Adipose tissue (tissue), 3 donors: Measurements from ENCODE around the gene SETBP1. TPM values are rescaled to one million over a fixed set of nuclear protein-coding genes. Genes with fewer than 3 reads are reported as not detected.

Experiments
- H3K27ac ChIP-seq: one replicate; pipeline ENCODE4 v1.5.1; 2013; ENCODE audit warnings: low read depth, low read length
- WGBS, 3 donors: extraction: QIAGEN DNeasy Blood & Tissue Kit; methylation state at CpG; one replicate each; pipeline ENCODE4 v1.1.7; 2013; 5-methylcytosine and 5-hydroxymethylcytosine counted together
- polyA plus RNA-seq, 3 donors: library from polyadenylated mRNA; stranded (reverse); fragments of 200-250 nt; gene quantifications; one replicate each; pipeline ENCODE4 v1.2.3, GENCODE V29; 2013
- donor health status: healthy with polysubstance abuse.
- donor health status: Bipolar disorder and iron deficiency.
- donor health status: healthy.

SETBP1 gene
- polyA plus RNA-seq, 3 donors, result 2.3 to 5.6 (median 2.7) TPM

GRCh38 chr18:44862112-44862511 lies 181.4 kb downstream of the SETBP1 start:
- no peak overlapping the region for H3K27ac ChIP-seq
- 96 to 100% (median 97%) methylated on average over 3 of the region's 3 CpGs for WGBS, 3 donors

DNA sequence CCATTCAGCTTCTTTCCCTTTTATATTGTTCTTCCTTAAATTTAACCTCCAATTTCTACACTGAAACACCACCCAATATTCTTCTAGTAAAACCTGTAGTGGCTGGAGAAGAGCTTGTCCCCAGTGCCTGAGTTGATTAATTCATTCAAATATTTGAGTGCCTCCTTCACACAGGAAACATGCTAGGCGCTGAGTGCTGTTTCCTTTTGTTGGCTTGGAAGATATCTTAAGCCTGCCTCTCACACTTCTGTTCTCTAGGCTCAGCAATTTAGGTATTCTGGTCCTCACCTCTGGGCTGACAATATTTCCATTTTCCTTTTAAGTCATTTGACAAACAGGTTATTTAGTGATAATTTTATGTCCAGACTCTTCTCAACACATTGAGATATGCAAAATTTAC lies 185.4 kb downstream of the SETBP1 start:
- no peak overlapping the region for H3K27ac ChIP-seq
- WGBS, 3 donors, result 79 to 88% (median 79%) methylated on average over 1 of the region's 1 CpG

GRCh38 chr18:44869533-44869932 lies 188.8 kb downstream of the SETBP1 start:
- no peak overlapping the region for H3K27ac ChIP-seq
- 64 to 72% (median 67%) methylated on average over 4 of the region's 4 CpGs for WGBS, 3 donors

- WGBS, 3 donors, result 60 to 92% (median 83%) methylated on average over 11 of the region's 11 CpGs
- H3K27ac ChIP-seq, result no peak overlapping the region
Measured at GRCh38 chr18:44870631-44871502, 190.2 kb downstream of the SETBP1 start.

- 32 to 84% (median 77%) methylated on average over 3 of the region's 3 CpGs for WGBS, 3 donors
- no peak overlapping the region for H3K27ac ChIP-seq
Measured at GRCh38 chr18:44871771-44872170, 191.1 kb downstream of the SETBP1 start.

DNA sequence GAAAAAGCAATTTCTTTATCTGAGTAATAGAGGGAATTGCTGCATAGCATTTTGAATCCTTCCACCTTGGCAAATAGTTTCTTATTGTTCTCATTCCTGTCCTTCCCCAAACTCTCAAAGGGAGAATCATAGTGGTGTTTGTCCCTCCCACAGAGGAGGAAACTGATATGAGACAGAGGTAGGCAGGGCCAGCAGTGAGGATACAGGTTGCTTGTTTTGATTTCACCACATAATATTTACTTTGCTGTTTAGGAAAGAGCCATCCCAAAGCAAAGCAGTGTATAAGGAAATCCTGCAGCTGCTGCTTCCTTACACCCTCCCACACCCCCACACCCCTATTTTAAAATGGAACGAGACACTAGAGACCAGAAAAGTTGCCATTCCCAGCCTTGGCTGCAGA lies 195.3 kb downstream of the SETBP1 start:
- WGBS, 3 donors, result 63 to 71% (median 67%) methylated on average over 1 of the region's 1 CpG
- no peak overlapping the region for H3K27ac ChIP-seq

DNA sequence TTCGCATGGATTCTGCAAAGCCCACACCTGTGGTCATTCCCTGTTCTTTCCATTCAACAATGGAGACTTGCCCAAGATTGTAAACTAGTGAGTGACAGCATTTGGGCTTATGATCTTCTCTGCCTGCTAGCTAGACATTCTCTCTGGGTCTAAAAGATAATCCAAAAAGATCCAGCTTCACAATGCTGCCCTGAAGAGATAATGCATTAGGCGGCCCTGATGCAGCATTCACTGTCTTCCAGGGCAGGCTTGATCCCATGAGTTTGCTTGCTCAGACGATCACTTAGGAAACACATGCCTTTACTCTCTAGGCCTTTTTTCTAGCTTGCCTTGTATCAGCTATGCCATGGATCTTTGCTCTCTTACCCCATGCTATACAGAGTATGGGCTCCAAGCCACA lies 196.1 kb downstream of the SETBP1 start:
- 68 to 95% (median 95%) methylated on average over 3 of the region's 3 CpGs for WGBS, 3 donors
- no peak overlapping the region for H3K27ac ChIP-seq

- no peak overlapping the region for H3K27ac ChIP-seq
Measured at GRCh38 chr18:44878335-44878734, 197.6 kb downstream of the SETBP1 start.

DNA sequence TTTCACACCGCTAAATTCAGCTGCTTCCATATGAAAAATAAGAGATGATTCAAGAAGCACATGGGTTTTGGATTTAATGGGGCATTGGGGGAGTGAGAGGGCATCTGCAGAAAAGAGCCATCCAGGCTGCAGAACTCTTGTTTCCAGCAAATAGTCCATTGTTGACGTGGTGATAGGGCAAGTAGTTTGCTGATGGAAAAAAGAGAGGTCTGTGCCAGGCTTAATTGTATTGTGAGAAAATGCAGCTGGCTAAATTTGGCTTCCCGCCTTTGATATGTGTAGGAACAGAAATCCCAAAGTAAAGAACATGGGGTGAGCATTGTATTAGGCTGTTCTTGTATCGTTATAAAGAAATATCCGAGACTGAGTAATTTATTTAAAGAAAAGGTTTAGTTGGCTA lies 199.5 kb downstream of the SETBP1 start:
- WGBS, 3 donors, result 56 to 86% (median 86%) methylated on average over 5 of the region's 5 CpGs
- H3K27ac ChIP-seq, result no peak overlapping the region

- H3K27ac ChIP-seq, result no peak overlapping the region
- whole genome bisulfite sequencing, 3 donors, result 28 to 82% (median 78%) methylated on average over 9 of the region's 9 CpGs
Measured at GRCh38 chr18:44881461-44882162, 200.9 kb downstream of the SETBP1 start.

DNA sequence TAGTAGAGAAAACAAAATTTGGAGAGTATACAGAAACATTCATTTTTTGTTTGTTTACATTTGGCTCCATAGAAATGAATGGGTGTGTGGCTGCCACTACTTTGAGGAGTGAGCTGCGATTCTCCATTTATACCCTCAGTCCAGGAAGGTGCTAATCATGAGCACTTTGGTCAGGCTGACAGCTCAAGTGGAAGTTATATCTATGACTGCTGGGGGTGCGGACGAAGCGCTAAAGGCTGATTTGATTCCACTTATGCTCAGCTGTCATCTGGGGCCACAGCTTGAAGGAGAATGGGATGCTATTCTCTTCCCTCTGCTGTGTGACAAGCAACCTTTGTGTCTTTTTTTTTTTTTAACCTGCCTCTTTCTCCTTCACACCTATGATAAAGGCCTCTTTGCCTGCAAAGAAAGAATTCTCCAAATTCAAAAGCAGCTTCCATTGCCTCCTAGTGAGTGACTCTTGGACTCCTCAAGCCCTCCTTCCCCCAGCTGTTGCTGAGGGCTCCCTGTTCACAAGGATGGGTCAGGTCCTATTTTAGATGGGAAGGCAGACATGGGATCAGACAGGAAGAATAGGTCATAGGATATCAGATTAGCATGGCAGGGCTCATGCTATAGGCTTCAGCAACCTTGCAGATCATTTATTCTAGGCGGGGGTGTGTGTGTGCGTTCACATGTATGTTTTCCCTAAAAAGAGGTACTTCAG lies 201.6 kb downstream of the SETBP1 start:
- 63 to 92% (median 90%) methylated on average over 6 of the region's 6 CpGs for WGBS, 3 donors
- no peak overlapping the region for H3K27ac ChIP-seq

- 84 to 95% (median 91%) methylated on average over 4 of the region's 4 CpGs for WGBS, 3 donors
- H3K27ac ChIP-seq, result no peak overlapping the region
Measured at GRCh38 chr18:44883671-44884070, 203.0 kb downstream of the SETBP1 start.

DNA sequence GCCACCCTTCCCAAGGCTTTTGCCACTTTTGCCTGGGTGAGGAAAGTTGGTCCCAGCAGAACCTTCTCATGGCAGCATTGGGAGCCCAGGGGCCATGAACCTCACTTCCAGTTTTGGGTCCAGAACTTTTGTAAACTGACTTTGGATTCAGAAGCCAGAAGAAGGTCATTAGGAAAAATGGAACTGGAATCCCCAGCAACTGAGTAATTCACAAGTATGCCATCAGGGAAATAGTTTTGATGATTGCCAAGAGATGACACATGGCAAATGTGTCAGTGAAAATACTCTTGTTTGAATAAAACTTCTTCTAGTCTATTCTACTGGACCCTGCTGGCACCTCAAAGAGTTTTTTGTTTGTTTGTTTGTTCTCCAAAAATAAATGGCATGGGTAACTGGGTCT lies 203.7 kb downstream of the SETBP1 start:
- no peak overlapping the region for H3K27ac ChIP-seq

GRCh38 chr18:44885507-44885906 lies 204.8 kb downstream of the SETBP1 start:
- no peak overlapping the region for H3K27ac ChIP-seq
- 26 to 88% (median 88%) methylated on average over 4 of the region's 4 CpGs for WGBS, 3 donors

DNA sequence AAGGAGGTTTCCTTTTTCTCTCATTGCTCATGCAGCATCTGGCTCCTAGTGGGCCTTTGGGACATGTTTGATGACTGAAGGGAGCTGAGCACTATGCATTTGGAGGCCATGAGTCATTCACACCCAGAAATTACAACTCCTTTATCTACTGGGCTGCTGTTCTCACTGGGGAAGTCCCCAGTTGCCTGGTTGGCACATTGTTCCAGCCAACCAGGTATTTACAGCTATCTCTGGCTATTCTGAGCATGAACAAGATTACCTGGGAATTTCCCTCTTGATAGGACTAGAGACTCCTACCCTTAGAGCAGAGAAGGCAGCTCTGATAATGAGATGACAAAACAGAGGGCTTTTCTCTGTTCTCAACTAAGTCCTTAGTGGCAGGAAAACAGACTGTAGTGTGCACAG lies 206.5 kb downstream of the SETBP1 start:
- H3K27ac ChIP-seq, result no peak overlapping the region

- no peak overlapping the region for H3K27ac ChIP-seq
- 6 to 25% (median 16%) methylated on average over 1 of the region's 1 CpG for WGBS, 3 donors
Measured at GRCh38 chr18:44889111-44889510, 208.4 kb downstream of the SETBP1 start.

GRCh38 chr18:44893045-44893706 lies 212.5 kb downstream of the SETBP1 start:
- no peak overlapping the region for H3K27ac ChIP-seq
- 83 to 91% (median 89%) methylated on average over 4 of the region's 4 CpGs for WGBS, 3 donors

- WGBS, 3 donors, result 41 to 54% (median 51%) methylated on average over 2 of the region's 2 CpGs
- no peak overlapping the region for H3K27ac ChIP-seq
Measured at GRCh38 chr18:44893966-44894365, 213.3 kb downstream of the SETBP1 start.
